IMR-90 (cell line): ENCODE data around the gene GGA3.

Experiments used
- CEBPB ChIP-seq: IDR thresholded peaks from 2 replicates; pipeline ENCODE4 v1.6.1; 2012; ENCODE audit warnings: low read depth, low read length, improper control_type of control experiment
- CHD1 ChIP-seq: IDR thresholded peaks from 2 replicates; pipeline ENCODE4 v1.6.1; 2012; ENCODE audit warnings: low read depth, low read length, improper control_type of control experiment
- CTCF ChIP-seq: conservative IDR thresholded peaks from 2 replicates; pipeline ENCODE4 v1.5.1; 2012; ENCODE audit warnings: mild to moderate bottlenecking, low read depth, low read length, improper control_type of control experiment
- MXI1 ChIP-seq: IDR thresholded peaks from 2 replicates; pipeline ENCODE4 v1.6.1; 2012; ENCODE audit warnings: low read depth, mild to moderate bottlenecking, low read length, moderate library complexity, borderline replicate concordance
- POLR2A ChIP-seq: IDR thresholded peaks from 2 replicates; pipeline ENCODE4 v1.6.1; 2012; ENCODE audit warnings: mild to moderate bottlenecking, low read depth, low read length
- RAD21 ChIP-seq: IDR thresholded peaks from 2 replicates; pipeline ENCODE4 v1.6.1; 2012; ENCODE audit warnings: low read length, improper control_type of control experiment
- RCOR1 ChIP-seq: IDR thresholded peaks from 2 replicates; pipeline ENCODE4 v1.6.1; 2012; ENCODE audit warnings: mild to moderate bottlenecking, low read length, improper control_type of control experiment; ENCODE audit not compliant: insufficient replicate concordance
- RFX5 ChIP-seq: IDR thresholded peaks from 2 replicates; pipeline ENCODE4 v1.8.0; 2012; ENCODE audit warnings: low read depth, mild to moderate bottlenecking, low read length, moderate library complexity

GRCh38 chr17:75300280-75300679 lies 38.9 kb upstream of the GGA3 start:
- TF ChIP-seq CEBPB, result peak; percentile 79
- TF ChIP-seq CTCF, result no peak
- TF ChIP-seq RFX5, result no peak
- TF ChIP-seq POLR2A, result no peak
- no peak for TF ChIP-seq CHD1
- no peak for TF ChIP-seq RAD21
- TF ChIP-seq MXI1, result no peak
- no peak for TF ChIP-seq RCOR1
